ENCODE data around the gene JMJD8. TPM values are rescaled to one million over a fixed set of nuclear protein-coding genes. Genes with fewer than 3 reads are reported as not detected.

JMJD8 gene
- total and polyA plus RNA-seq, 9 of the 15 experiments (the other 6 are each of a cell fraction or from before 2014, with no cell fraction given) = 1.2 to 50.6 (median 29.3) TPM

GRCh38 chr16:695355-696089, 11.4 kb upstream of the JMJD8 start (continued):
- TF ChIP-seq ZBTB1 (CRISPR knock-in tag; IDR thresholded peaks at IDR 0.05; ENCODE audit: borderline replicate concordance, low read depth) = peak; percentile 52; the same call in 1 of the 2 replicates
- TF ChIP-seq ZKSCAN1 (IDR thresholded peaks at IDR 0.05; ENCODE audit: low read depth, low read length) = 0 out of 2 replicates have a peak, but pooled peaks have one; percentile 24
- TF ChIP-seq SMARCB1 (IDR thresholded peaks at IDR 0.05; ENCODE audit: insufficient read length, low read depth) = no peak
- TF ChIP-seq KHSRP (IDR thresholded peaks at IDR 0.05) = no peak
- TF ChIP-seq MGA (IDR thresholded peaks at IDR 0.05) = peak; percentile 97
- peak; percentile 71 for TF ChIP-seq POLR2G (IDR thresholded peaks at IDR 0.05; ENCODE audit: low read depth, low read length)
- no peak for TF ChIP-seq SIN3A (IDR thresholded peaks at IDR 0.05; ENCODE audit: borderline replicate concordance in 2 of 2, control insufficient read depth in 1 of 2, low read depth in 2 of 2, low read length in 2 of 2)
- TF ChIP-seq TBP (optimal IDR thresholded peaks at IDR 0.05; ENCODE audit: low read depth, low read length) = peak; percentile 17
- no peak for TF ChIP-seq HMG20A (CRISPR knock-in tag; conservative IDR thresholded peaks at IDR 0.05)
- peak; percentile 59; the same call in 1 of the 2 replicates for TF ChIP-seq PKNOX1 (IDR thresholded peaks at IDR 0.05)
- TF ChIP-seq ZNF347 (CRISPR knock-in tag; IDR thresholded peaks at IDR 0.05; ENCODE audit: low read depth) = no peak
- 0 out of 2 replicates have a peak, but pooled peaks have one; percentile 12 for TF ChIP-seq BCOR (IDR thresholded peaks at IDR 0.05)
- TF ChIP-seq FIP1L1 (IDR thresholded peaks at IDR 0.05; ENCODE audit: low read depth, low read length, poor library complexity, severe bottlenecking) = peak; percentile 56
- TF ChIP-seq, protein P1, sequence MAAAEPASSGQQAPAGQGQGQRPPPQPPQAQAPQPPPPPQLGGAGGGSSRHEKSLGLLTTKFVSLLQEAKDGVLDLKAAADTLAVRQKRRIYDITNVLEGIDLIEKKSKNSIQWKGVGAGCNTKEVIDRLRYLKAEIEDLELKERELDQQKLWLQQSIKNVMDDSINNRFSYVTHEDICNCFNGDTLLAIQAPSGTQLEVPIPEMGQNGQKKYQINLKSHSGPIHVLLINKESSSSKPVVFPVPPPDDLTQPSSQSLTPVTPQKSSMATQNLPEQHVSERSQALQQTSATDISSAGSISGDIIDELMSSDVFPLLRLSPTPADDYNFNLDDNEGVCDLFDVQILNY (CRISPR knock-in tag; IDR thresholded peaks at IDR 0.05) = peak; percentile 86; the same call in 1 of the 2 replicates

Measured in K562 (cell line).